T-helper 1 cell treated with Interleukin-12 subunit alpha and Interleukin-12 subunit beta and Interleukin-4 antibody, amounts not matched to agents 30 ng/mL and 1 ng/mL, for 36 hours (primary cell): ENCODE results near the gene MAPK10. TPM values are rescaled to one million over a fixed set of nuclear protein-coding genes. Genes with fewer than 3 reads are reported as not detected.
"Not testable (repeated sequence)": the region's sequence is repeated elsewhere in the genome, so short reads cannot be mapped to it uniquely, and the experiment has no call there.

Experiments used
- intact Hi-C: fragments of 100-400 bp; cut with micrococcal nuclease; formaldehyde crosslinking; loops from one replicate; pipeline ENCODE4 v1.15.1; 2024
- total RNA-seq: library from RNA; stranded (reverse); gene quantifications from 2 replicates; pipeline ENCODE4 v1.2.3, GENCODE V29; 2022

MAPK10 gene
- total RNA-seq, 1 donor from 2014 or later = not detected

- intact Hi-C loops = loop anchor here (2.0 kb wide), 2 partner anchors 851 to 897 kb away; no protein-coding TSS in a partner anchor
Measured at GRCh38 chr4:86043755-86044592, 315.9 kb downstream of the MAPK10 start.

GRCh38 chr4:86038037-86038436 lies 321.8 kb downstream of the MAPK10 start:
- intact Hi-C loops = no loop called here

GRCh38 chr4:86036736-86037135 lies 323.1 kb downstream of the MAPK10 start:
- intact Hi-C loops = no loop called here

GRCh38 chr4:86035688-86036087 lies 324.2 kb downstream of the MAPK10 start:
- intact Hi-C loops = no loop called here

GRCh38 chr4:86034616-86035015 lies 325.2 kb downstream of the MAPK10 start:
- intact Hi-C loops = no loop called here

GRCh38 chr4:86033171-86033570 lies 326.7 kb downstream of the MAPK10 start:
- intact Hi-C loops = no loop called here

GRCh38 chr4:86032476-86033022 lies 327.3 kb downstream of the MAPK10 start:
- intact Hi-C loops = no loop called here

GRCh38 chr4:86031927-86032326 lies 327.9 kb downstream of the MAPK10 start:
- intact Hi-C loops = no loop called here

GRCh38 chr4:86026720-86027119 lies 333.1 kb downstream of the MAPK10 start:
- intact Hi-C loops = no loop called here

GRCh38 chr4:86021671-86022070 lies 338.2 kb downstream of the MAPK10 start:
- intact Hi-C loops = not testable (repeated sequence)

GRCh38 chr4:86019906-86020305 lies 339.9 kb downstream of the MAPK10 start:
- intact Hi-C loops = no loop called here

- intact Hi-C loops = no loop called here
Measured at GRCh38 chr4:86019362-86019761, 340.5 kb downstream of the MAPK10 start.

- intact Hi-C loops = no loop called here
Measured at GRCh38 chr4:86015412-86016350, 344.2 kb downstream of the MAPK10 start.

GRCh38 chr4:86014599-86014998 lies 345.3 kb downstream of the MAPK10 start:
- intact Hi-C loops = no loop called here

- intact Hi-C loops = no loop called here
Measured at GRCh38 chr4:86013621-86014020, 346.2 kb downstream of the MAPK10 start.

- intact Hi-C loops = no loop called here
Measured at GRCh38 chr4:86011117-86011516, 348.7 kb downstream of the MAPK10 start.

- intact Hi-C loops = no loop called here
Measured at GRCh38 chr4:86007042-86007441, 352.8 kb downstream of the MAPK10 start.

- intact Hi-C loops = no loop called here
Measured at GRCh38 chr4:86006057-86006456, 353.8 kb downstream of the MAPK10 start.

- intact Hi-C loops = no loop called here
Measured at GRCh38 chr4:86004030-86004429, 355.8 kb downstream of the MAPK10 start.

- intact Hi-C loops = no loop called here
Measured at GRCh38 chr4:86001591-86001990, 358.3 kb downstream of the MAPK10 start.

GRCh38 chr4:85995361-85995760 lies 364.5 kb downstream of the MAPK10 start:
- intact Hi-C loops = no loop called here

- intact Hi-C loops = no loop called here
Measured at GRCh38 chr4:85994576-85994975, 365.3 kb downstream of the MAPK10 start.
